GM19099 (cell line): Measurements from ENCODE around the gene CAPN12.

Source experiments
- POLR2A ChIP-seq: IDR thresholded peaks from 3 replicates; pipeline ENCODE4 v1.6.1; 2011; ENCODE audit warnings: low read depth; ENCODE audit not compliant: insufficient read length; ENCODE audit errors: extremely low read depth

Gene CAPN12

GRCh38 chr19:38720559-38721236 is 23.6 kb downstream of the CAPN12 start:
- no peak for TF ChIP-seq POLR2A

DNA sequence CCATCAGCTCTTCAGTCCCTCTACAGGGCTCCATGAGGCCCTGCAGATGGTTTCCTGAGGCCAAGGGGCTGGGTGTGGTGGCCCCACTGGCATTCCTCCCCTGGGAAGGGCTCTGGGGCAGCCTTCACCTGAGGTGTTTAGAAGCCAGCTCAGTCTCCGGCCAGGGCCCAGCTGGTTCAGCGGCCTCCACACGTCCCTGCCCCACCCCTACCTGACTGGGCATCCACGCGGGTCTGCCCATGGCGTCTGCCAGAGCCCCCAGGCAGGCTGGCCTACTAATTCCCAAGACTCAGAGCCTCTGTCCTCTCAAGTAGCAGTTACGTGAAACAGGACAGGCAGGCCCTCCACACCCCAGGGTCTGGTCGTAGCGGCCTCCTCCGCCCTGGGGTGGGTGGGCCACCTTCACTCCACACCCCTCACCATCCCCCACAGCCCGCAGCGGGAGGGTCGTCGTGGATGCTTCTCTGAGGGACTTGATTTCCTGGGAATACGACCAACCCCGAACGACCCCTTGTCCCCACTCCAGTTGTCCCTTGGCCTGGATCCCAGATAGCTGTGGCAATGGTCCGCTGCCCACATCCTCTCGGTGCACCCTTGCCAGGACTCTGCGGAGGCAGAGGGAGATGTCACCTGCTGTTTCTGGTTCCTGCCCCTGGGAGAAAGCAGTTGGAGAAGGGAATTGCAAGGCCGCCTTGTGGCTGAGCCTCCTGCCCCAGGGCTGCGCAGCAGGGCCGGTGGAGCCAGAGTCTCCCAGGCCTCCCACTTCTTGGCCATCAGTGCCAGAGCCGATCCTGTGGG is 24.3 kb downstream of the CAPN12 start:
- TF ChIP-seq POLR2A: no peak

DNA sequence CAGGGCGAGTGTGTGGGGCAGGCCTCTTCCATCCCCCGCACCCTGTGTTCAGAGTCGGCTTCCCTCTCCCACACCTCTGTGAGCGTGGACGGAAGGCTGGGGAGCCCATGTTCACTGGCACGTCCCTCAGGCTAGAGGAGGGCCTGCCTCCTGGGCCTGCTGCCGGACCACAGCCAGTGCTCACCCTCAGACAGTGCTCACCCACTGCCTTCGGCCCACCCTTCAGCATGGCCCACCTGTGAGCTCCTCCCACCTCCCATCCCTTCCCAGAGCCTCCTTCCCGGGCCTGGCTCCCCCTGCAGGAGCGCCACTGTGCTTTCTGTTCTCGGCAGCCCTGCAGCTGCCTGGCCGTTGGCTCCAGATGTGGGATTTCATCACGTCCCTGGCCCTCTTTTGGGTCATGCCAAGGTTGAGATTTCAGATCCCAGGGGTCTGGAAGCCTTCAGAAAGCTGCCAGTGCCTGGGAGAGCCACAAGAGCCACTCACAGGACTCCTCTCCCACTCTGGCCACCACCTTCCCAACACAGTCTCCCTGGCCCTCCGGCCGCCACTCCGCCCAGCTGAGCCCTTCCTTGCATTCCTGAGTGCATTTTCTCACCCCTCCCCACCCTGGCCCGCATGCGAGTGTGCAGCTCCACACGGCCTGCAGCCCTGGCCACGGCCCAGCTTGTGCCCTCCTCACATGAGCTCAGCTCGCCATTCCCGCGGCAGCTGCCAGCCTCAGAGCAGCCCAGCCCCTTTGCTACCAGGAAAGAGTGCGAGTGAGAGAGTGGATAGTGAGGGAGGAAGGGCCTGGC is 25.3 kb downstream of the CAPN12 start:
- no peak for TF ChIP-seq POLR2A

DNA sequence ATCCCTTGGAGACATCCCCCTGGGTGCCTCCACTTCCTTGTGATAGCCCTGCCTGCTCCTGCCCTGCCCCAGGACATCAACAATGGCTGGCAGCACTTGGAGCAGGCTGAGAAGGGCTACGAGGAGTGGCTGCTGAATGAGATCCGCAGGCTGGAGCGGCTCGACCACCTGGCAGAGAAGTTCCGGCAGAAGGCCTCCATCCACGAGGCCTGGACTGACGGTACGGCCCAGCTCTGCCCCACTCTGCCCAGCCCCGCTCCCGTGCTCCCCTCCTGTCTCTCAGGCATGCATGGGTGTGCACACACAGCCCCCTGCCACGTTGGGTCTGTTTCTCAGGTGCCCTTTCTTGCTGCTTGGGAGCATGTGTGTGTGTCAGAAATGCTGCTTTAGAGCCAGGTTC is 26.4 kb downstream of the CAPN12 start:
- TF ChIP-seq POLR2A: no peak

GRCh38 chr19:38717051-38717450 is 27.2 kb downstream of the CAPN12 start:
- TF ChIP-seq POLR2A: no peak

GRCh38 chr19:38715555-38715954 is 28.7 kb downstream of the CAPN12 start:
- no peak for TF ChIP-seq POLR2A

DNA sequence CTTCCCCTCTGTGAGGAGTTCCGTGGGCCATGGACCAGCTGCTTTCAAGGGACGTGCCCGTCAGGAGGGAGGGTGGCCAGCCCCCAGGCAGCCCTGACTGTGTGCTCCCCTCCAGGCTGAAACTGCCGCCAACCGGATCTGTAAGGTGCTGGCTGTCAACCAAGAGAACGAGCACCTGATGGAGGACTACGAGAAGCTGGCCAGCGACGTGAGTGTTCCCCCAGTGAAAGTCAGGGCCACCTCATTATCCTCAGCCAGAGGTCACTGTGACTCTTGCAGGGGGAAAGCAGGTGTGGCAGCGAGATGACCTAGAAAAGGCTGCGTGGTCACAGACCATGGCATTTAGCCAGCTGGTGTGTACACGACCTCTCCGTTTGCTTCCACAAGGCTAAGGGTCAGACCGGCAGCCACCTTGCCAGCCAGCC is 29.9 kb downstream of the CAPN12 start:
- TF ChIP-seq POLR2A: no peak

- no peak for TF ChIP-seq POLR2A
Measured at GRCh38 chr19:38713865-38714264, 30.4 kb downstream of the CAPN12 start.

DNA sequence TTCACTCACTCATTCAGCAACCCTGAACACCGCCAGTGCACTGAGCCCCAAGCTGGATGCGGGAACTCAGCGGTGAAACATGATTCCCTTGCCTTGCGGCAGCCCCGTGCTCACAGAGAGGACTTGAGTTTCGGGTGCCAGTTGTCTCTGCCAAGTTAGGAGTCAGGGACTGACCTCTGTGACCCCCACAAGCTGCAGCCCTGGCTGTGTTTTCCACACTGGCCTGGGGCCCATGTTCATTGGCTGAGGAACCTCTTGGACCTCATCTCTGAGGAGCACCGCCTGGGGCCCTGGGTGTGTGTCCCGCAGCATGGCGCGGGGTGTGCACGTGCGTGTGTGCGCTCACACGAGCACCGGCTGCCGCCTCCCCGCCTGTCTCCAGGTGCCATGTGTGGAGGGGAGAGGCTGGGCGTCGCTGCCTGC is 31.0 kb downstream of the CAPN12 start:
- no peak for TF ChIP-seq POLR2A

DNA sequence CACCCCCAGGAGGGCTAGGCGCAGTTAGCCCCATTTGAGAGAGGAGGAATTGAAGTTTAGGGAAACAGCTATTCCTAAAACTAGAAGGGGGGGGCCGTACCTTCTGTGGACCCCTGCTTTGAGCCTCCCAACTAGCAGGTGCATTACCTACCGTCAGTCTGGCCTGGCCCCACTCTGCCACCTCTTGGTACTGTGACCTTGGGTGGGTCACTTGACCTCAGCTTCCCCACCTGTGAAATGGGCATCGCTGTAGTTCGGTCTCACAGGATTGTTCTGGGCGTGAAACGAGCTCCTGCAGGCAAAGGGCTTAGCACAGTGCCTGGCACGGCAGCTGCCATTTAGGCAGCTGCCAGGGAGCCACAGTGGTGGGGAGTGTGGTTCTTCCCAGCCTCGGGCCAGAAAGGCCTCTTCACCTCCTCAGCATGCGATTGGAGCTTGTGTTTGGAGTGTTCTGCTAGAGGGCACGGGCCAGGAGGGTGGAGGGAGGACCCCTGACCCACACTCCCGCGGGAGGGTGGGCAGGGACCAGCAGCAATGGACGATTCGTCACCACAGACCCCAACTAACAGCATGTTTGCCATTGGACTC is 32.0 kb downstream of the CAPN12 start:
- TF ChIP-seq POLR2A: no peak

DNA sequence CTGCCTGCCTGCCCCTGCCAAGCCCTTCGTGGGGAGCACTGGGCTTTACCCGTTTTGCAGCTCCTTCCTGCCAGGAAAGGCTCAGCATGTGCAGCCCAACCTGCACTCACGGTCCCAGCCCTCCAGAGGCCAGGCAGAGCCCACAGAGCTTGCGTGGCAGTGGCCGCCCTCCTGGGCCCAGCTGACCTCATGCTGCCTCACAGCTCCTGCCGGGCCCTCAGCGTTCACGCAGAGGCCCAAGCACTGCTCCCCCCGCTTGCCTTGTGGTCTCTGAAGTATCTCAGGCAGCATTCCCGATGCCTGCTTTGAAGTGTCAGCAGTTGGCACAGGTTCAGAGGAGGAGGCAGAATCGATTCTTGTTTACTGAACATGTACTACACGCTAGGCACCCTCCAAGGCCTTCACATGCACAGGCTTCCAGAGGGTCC is 32.5 kb downstream of the CAPN12 start:
- no peak for TF ChIP-seq POLR2A

DNA sequence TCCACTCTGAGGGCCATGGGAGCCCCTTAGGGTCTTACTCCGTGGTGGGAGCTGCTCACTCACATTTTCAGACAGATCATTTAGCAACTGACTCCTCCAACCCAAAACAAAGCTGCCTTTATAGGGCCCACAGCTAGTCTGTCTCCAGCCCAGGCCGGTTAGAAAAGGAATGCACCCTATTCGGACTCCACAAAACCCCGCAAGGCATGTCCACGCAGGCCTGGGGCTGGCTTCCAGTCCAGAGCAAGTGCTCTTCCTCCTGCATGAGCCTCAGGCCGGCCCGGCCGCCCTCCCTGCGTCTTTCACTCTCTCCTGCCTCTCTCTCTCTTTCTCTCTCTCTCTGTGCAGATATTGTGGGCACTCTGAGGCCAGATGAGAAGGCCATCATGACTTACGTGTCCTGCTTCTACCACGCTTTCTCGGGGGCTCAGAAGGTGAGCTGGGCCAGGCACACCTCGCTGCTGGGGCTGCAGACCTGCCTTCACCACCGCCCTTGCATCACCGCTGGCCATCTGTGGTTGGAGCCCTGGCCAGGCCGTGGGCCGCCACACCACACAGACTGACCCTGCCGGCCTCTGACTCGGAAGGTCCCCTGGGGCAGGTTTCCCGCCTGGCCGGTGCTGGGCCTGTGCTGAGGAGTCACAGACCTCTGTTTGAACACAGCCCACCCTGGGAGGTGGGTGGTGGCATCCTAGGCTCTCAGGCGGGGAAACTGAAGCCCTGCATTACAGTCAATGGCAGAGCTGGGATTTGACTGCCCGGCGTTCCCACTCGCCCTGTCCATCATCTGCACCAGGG is 33.1 kb downstream of the CAPN12 start:
- TF ChIP-seq POLR2A: no peak

- no peak for TF ChIP-seq POLR2A
Measured at GRCh38 chr19:38710416-38710702, 33.9 kb downstream of the CAPN12 start.

DNA sequence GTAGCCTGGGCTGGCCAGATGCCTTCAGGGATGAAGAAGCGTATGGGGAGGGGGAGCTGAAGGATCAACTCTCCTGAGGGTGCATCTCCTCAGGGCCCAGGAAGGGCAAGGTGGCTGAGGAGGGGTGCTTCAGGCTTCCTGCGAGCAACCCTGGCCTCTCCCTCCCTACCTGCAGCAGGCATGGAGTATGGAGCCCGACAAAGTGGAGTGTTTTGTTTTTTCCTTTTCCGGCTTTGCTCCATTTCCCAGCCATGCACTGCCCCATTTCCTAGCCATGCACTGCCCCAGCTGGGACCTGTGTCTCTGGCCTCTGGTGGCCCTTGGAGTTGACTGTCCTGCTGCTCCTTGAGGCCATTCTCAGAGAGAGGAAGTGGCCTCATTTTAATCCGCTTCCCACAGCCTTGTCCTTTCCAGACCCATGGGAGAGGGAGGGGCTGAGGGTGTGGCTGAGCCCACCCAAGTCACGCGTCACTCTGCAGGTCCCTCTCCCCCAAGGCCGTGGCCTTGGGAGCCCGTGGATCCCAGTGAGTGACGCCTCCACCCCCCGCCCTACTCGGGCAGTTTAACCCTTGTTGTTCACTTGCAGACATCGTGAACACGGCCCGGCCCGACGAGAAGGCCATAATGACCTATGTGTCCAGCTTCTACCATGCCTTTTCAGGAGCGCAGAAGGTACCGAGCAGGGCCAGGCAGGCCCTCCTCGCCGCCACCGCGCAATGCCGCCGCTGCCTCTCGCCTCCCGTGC is 34.4 kb downstream of the CAPN12 start:
- no peak for TF ChIP-seq POLR2A
